SU-DHL-6 (cell line): ENCODE results near the gene NEGR1.

ENCODE experiments used
- CTCF ChIP-seq: fragments of 200-600 bp; sonication (generic); IDR thresholded peaks from one replicate; pipeline ENCODE4 v1.5.1; 2017; ENCODE audit warnings: antibody characterized with exemption, mild to moderate bottlenecking, low read length, moderate library complexity; ENCODE audit not compliant: insufficient read depth, poor library complexity, severe bottlenecking
- EZH2phosphoT487 ChIP-seq: fragments of 200-600 bp; sonication (generic), shearing (Covaris generic); conservative IDR thresholded peaks from 2 replicates; pipeline ENCODE4 v1.6.1; 2018; ENCODE audit warnings: mild to moderate bottlenecking, antibody characterized with exemption, low read length, moderate library complexity, mixed read lengths

GRCh38 chr1:72283022-72283306 is 625 bp upstream of the NEGR1 start:
- TF ChIP-seq CTCF (no peak), EZH2phosphoT487 (no peak)
